Measurements from ENCODE around the gene RGS9BP.

RGS9BP gene, protein sequence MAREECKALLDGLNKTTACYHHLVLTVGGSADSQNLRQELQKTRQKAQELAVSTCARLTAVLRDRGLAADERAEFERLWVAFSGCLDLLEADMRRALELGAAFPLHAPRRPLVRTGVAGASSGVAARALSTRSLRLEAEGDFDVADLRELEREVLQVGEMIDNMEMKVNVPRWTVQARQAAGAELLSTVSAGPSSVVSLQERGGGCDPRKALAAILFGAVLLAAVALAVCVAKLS

DNA sequence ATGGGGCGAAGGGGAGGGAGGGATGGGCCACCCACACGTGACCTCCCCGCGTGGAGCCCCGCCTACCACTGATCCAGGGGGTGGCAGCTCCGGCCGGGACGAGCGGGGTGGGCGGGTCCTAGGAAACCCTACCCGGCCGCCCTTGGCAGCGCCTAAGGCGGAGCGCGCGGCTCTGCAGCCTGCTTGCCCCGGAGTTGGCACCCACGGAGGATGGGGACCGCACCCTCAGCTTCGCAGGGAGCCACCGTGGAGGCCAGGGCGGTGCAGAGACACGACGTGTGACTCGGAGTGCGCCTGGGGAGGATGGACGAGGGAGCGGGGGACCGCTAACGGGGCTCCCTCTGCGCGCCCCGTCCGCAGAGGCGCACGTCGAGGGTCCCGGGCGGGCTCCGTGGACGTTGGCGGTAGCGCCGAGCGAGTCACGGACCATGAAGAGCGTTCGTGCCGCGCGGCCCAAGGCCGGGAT, at the start of gene RGS9BP:
Gene RGS9BP, plus strand, starts transcription at position 129 of the 466 bp plus-strand sequence. CDS start 416 bp downstream, outside the sequence.
- peak within 1 kb of the TSS; percentile 84 for H3K4me3 ChIP-seq (ENCODE audit: control insufficient read depth, low read depth, low read length)
- DNase-seq (ENCODE audit: low read depth) = peak; percentile 72

DNA sequence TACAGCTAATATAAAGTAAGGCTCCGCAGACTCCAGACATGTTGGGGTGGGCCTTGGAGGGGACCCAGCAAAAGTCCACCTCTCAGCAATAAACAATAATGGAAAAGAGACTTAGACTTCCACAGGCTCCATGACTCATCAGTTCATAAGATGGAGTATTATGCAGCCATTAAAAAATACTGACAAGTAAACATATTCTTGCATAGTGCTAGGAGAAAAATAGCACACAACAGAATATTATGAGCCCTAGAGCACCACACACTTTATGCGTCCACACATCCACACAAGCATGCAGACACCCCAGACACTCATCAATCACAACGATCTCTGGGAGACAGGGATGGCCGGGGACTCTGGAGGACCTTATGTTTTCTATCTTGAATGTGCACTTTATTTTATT, 48.7 kb upstream of the RGS9BP start:
- no peak for DNase-seq (ENCODE audit: low read depth)
- TF ChIP-seq, protein P1, sequence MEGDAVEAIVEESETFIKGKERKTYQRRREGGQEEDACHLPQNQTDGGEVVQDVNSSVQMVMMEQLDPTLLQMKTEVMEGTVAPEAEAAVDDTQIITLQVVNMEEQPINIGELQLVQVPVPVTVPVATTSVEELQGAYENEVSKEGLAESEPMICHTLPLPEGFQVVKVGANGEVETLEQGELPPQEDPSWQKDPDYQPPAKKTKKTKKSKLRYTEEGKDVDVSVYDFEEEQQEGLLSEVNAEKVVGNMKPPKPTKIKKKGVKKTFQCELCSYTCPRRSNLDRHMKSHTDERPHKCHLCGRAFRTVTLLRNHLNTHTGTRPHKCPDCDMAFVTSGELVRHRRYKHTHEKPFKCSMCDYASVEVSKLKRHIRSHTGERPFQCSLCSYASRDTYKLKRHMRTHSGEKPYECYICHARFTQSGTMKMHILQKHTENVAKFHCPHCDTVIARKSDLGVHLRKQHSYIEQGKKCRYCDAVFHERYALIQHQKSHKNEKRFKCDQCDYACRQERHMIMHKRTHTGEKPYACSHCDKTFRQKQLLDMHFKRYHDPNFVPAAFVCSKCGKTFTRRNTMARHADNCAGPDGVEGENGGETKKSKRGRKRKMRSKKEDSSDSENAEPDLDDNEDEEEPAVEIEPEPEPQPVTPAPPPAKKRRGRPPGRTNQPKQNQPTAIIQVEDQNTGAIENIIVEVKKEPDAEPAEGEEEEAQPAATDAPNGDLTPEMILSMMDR (conservative IDR thresholded peaks at IDR 0.05; ENCODE audit: control insufficient read depth, insufficient read depth, low read depth, low read length) = no peak
- no peak overlapping the region for H3K4me3 ChIP-seq (ENCODE audit: control insufficient read depth, low read depth, low read length)

More for the DNA sequence above, at the start of gene RGS9BP:
- TF ChIP-seq, protein P1 (conservative IDR thresholded peaks at IDR 0.05; ENCODE audit: control insufficient read depth, insufficient read depth, low read depth, low read length) = no peak

DNA sequence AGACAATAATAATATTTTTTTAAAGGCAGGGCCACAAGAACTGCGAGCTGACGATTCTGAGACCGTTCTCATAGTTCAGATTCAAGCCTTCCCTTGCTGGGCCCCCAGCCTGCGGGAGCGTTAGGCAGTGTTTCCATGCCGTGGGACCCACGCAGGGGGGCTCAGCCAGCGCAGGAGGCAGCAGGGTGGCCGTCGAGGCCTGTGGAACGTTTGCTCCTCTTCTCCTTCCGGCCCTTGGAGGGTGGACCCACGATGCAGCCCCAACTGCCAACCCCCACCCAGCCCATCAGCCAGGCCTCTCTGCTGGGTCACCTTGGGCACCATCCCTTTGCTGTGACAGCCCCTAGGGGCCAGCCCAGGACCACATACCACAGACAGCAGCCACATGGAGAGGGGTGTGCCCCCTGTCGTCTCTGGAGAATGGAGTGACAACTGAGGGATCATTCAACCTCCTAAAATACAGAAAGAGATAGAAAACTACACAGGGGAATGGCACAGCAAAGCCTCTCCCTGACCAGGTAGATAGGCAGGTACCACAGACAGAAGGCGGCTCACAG, 47.9 kb upstream of the RGS9BP start:
- H3K4me3 ChIP-seq (ENCODE audit: control insufficient read depth, low read depth, low read length) = no peak overlapping the region
- no peak for DNase-seq (ENCODE audit: low read depth)
- TF ChIP-seq, protein P1 (conservative IDR thresholded peaks at IDR 0.05; ENCODE audit: control insufficient read depth, insufficient read depth, low read depth, low read length) = no peak

DNA sequence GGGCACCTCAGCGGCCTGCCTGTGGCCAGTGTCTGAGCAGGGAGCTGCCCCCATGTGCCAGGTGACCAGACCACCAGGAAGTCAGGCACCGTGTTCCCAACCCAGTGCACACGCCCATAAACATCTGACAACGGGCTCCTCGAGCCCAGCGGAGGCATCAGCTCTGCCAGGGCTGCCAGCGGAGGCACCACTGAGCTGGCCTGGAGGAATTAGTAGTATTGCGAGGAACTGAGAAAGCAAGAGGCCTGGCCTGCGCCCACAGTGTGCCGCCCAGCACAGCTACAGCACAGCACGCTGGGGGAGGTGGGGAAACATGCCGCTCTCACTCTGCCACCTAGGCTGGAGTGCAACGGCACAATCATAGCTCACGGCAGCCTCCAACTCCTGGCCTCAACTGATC, 45.3 kb upstream of the RGS9BP start:
- TF ChIP-seq, protein P1 (conservative IDR thresholded peaks at IDR 0.05; ENCODE audit: control insufficient read depth, insufficient read depth, low read depth, low read length) = no peak
- H3K4me3 ChIP-seq (ENCODE audit: control insufficient read depth, low read depth, low read length) = no peak overlapping the region
- DNase-seq (ENCODE audit: low read depth) = no peak

DNA sequence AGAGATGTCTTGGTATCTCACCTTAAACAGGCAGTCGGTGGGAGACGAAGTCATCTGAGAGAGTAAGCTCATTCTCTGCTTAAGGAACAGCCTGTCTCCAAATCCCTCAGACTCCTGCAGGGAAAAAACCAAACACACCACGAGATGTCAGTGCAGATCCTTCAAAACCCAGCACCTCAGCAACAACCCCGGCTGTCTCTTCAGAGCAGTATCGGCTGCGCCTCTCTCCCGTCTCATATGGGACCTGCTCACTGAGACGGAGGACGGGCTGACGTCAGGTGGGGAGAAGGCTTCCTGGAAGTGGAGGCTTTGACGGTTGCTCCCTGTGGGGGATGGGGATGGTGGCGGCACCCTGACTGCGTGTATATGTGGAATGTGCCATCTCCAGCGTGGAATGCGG, 44.3 kb upstream of the RGS9BP start:
- TF ChIP-seq, protein P1 (conservative IDR thresholded peaks at IDR 0.05; ENCODE audit: control insufficient read depth, insufficient read depth, low read depth, low read length) = no peak
- no peak for DNase-seq (ENCODE audit: low read depth)
- H3K4me3 ChIP-seq (ENCODE audit: control insufficient read depth, low read depth, low read length) = no peak overlapping the region

DNA sequence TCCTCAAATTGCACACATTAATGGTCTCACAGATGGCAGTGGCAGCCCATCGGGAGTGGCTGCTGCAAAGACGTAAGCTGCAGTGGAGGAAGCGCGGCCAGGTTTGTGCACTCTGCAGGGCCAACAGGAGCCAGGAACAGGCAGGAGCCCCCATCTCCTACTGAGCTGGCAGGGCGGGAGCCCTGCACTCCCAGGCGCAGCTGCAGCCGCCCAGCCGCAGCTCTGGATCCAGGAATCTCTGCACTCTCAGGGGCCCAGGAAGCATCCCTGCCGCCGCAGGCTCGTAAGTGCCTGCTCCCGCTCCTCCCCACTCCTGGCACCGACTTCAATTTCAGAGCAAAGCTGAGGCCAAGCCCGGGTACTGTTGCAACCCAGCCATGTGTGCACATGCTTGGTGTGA, 38.2 kb upstream of the RGS9BP start:
- no peak overlapping the region for H3K4me3 ChIP-seq (ENCODE audit: control insufficient read depth, low read depth, low read length)
- TF ChIP-seq, protein P1 (conservative IDR thresholded peaks at IDR 0.05; ENCODE audit: control insufficient read depth, insufficient read depth, low read depth, low read length) = no peak
- DNase-seq (ENCODE audit: low read depth) = no peak
